Hepatocyte (in vitro differentiated cells): Measurements from ENCODE around the gene GAPVD1.

Source experiments
- CTCF ChIP-seq: fragments of 200-600 bp; sonication (generic); IDR thresholded peaks from 2 replicates; pipeline ENCODE4 v1.5.1; 2016; ENCODE audit warnings: antibody characterized with exemption, mild to moderate bottlenecking; ENCODE audit not compliant: poor library complexity
- EZH2 ChIP-seq: fragments of 200-600 bp; sonication (generic); IDR thresholded peaks from 2 replicates; pipeline ENCODE4 v1.6.1; 2016; ENCODE audit warnings: antibody characterized with exemption, mild to moderate bottlenecking, borderline replicate concordance

GRCh38 chr9:125321496-125321895 is 59.9 kb downstream of the GAPVD1 start:
- no peak for TF ChIP-seq CTCF
- TF ChIP-seq EZH2: no peak
